ENCODE data around the gene DIP2B.
A peak's percentile ranks its signal among the peaks of the same experiment; 100 is the strongest.

DIP2B gene

DNA sequence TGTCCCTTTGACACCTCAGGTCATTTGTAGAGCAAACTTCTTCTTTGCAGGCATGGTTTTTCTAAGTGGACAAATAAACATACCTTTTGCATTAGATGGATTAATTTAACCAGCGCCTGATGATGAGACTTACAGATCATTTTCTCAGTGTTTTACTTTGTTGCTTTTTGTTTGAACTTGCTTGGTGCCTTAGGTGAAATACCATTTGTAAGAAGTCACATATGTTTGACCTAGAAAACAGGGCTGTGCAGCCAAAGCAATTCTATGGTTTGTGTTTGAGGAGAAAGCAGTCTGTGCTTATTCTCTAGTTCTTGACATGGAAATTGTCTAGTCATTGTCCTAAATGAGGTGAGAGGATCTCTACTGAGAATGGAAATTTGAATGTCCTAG, 111.1 kb downstream of the DIP2B start:
- no peaks in the 10 kb centered on the region for H3K9me3 ChIP-seq (ENCODE audit: insufficient read depth, low read depth, low read length)
- H3K4me3 ChIP-seq (ENCODE audit: low read length) = no peak overlapping the region
- peaks cover 53% of the 10 kb centered on the region for H3K4me1 ChIP-seq (ENCODE audit: insufficient read depth, low read length)
- H3K27me3 ChIP-seq (ENCODE audit: insufficient read depth, low read length) = no peaks in the 10 kb centered on the region
- H3K27ac ChIP-seq (ENCODE audit: low read depth, low read length) = peak overlapping the region; percentile 61
- no peak overlapping the region; the same call in 1 of the 2 replicates for H3K9ac ChIP-seq (ENCODE audit: low read depth, low read length)
- H3K36me3 ChIP-seq (ENCODE audit: insufficient read depth, low read length) = no peaks in the 10 kb centered on the region
- WGBS = 93% methylated on average over 1 of the region's 1 CpG

DNA sequence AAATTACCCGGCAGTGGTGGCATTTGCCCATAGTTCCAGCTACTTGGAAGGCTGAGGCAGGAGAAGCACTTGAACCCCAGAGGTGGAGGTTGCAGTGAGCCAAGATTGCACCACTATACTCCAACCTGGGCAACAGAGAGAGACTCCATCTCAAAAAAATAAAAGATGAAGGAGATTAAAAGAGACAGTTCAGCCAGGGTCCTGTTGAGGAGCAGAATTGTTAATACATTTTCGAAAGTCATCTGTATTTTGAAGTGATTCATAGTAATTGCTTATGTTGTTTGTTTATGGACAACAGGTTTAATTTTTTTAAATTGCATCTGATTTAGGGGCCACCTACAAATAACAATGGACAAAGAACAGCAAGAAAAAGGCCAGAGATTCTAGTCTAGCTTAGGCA, 112.9 kb downstream of the DIP2B start:
- Histone ChIP-seq H3K4me1 (ENCODE audit: insufficient read depth, low read length) (peaks cover 68% of the 10 kb centered on the region), H3K4me3 (ENCODE audit: low read length) (no peak overlapping the region), H3K9me3 (ENCODE audit: insufficient read depth, low read depth, low read length) (no peaks in the 10 kb centered on the region), H3K27ac (ENCODE audit: low read depth, low read length) (no peak overlapping the region), H3K36me3 (ENCODE audit: insufficient read depth, low read length) (no peaks in the 10 kb centered on the region), H3K9ac (ENCODE audit: low read depth, low read length) (no peak overlapping the region), H3K27me3 (ENCODE audit: insufficient read depth, low read length) (no peaks in the 10 kb centered on the region)
- WGBS = 100% methylated on average over 1 of the region's 2 CpGs

DNA sequence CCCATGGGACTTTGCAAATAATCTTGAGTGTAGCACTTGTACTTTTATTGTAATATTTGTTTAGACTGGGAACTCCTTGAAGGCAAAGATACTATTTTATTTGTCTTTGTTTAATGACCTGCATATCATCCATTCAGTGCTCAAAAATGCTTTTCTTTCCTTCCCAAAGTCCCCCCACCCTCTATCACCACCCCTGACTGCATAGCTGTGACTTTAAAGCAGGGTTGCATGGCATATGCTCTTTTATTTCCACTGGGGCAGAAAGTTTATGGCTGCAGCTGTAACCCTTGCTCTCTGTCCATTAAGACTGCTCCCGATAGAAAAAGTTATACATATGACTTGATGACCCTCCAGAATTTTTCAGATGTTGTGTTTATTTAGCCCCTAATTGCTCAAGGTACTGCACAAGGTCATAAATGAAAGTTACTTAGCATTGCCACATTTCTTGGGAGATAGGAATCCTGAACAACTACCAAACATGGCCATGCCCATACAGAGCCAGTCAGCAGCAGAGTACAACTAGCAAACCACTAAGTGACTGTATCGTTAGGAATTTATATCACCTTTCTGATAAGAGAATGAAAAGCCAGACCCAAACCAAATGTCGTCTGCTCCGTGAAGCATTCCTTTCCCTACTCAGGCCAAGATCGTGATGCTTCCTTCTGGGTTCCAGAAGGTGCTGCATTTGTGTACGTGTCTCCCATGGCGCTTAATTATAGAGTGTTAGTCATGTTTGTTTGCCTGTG, 114.3 kb downstream of the DIP2B start:
- H3K9ac ChIP-seq (ENCODE audit: low read depth, low read length) = no peak overlapping the region
- no peaks in the 10 kb centered on the region for H3K36me3 ChIP-seq (ENCODE audit: insufficient read depth, low read length)
- no peak overlapping the region for H3K4me3 ChIP-seq (ENCODE audit: low read length)
- WGBS = 86% methylated on average over 7 of the region's 7 CpGs
- no peaks in the 10 kb centered on the region for H3K9me3 ChIP-seq (ENCODE audit: insufficient read depth, low read depth, low read length)
- H3K27me3 ChIP-seq (ENCODE audit: insufficient read depth, low read length) = no peaks in the 10 kb centered on the region
- no peak overlapping the region; the same call in 1 of the 2 replicates for H3K27ac ChIP-seq (ENCODE audit: low read depth, low read length)
- peaks cover 54% of the 10 kb centered on the region for H3K4me1 ChIP-seq (ENCODE audit: insufficient read depth, low read length)

DNA sequence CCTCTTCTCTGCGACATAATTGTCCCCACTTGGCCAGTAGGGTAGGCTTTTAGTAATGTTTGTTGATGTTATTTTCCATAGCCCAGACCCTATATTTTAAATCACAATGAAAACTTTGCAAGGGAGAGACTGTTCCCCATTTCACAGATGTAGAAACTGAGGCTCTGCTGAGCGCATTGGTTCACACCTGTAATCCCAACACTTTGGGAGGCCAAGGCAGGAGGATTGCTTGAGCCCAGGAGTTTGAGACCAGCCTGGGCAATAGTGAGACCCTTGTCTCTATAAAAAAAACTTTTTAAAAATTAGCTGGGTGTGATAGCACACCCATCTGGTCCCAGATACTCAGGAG, 114.8 kb downstream of the DIP2B start:
- Histone ChIP-seq H3K4me3 (ENCODE audit: low read length) (no peak overlapping the region), H3K36me3 (ENCODE audit: insufficient read depth, low read length) (no peaks in the 10 kb centered on the region), H3K27ac (ENCODE audit: low read depth, low read length) (peak overlapping the region; percentile 43), H3K4me1 (ENCODE audit: insufficient read depth, low read length) (peaks cover 50% of the 10 kb centered on the region), H3K9ac (ENCODE audit: low read depth, low read length) (no peak overlapping the region), H3K27me3 (ENCODE audit: insufficient read depth, low read length) (no peaks in the 10 kb centered on the region), H3K9me3 (ENCODE audit: insufficient read depth, low read depth, low read length) (no peaks in the 10 kb centered on the region)
- WGBS = 94% methylated on average over 2 of the region's 2 CpGs

DNA sequence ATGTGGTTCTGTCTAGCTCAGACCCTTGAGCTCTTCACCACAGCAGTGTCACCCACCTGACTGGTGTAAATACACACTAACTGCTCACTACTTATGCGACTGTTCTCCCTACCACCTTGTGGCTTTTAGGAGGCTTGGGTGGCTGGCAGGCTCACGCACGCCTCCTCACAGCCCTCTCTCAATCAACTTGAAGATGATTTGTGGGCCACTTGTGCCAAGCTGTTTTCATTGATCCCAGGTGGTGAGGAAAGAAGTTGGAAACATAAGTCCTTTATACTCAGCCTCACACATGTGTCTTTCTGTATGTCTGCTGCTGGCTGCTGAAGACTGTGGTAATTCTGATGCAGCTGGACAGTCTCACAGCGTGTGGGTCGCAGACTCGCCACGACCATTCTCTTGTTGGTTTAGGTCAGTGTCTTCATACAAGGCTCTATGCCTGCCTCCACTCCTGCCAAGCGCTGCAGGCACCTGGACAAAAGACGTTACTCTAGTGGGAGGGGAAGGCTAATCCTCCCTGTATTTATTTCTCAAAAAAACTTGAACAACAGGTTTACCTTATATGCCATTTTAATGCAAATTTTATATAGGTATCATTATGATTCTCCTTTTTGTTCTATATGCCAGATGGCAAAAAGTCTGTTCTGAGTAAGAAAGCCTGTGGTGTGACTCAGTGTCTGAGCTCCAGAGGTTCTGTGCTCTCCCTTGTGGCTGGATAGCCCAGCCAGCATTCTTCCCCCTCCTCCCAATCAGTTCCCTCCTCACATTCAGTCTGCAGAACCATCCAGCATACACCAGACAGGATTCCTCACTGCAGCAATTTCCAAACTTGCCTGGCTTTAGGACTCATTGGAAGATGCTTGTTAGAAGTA, 115.6 kb downstream of the DIP2B start:
- Histone ChIP-seq H3K9me3 (ENCODE audit: insufficient read depth, low read depth, low read length) (no peaks in the 10 kb centered on the region), H3K4me3 (ENCODE audit: low read length) (no peak overlapping the region), H3K27ac (ENCODE audit: low read depth, low read length) (peak overlapping the region; percentile 43), H3K4me1 (ENCODE audit: insufficient read depth, low read length) (peaks cover 50% of the 10 kb centered on the region), H3K36me3 (ENCODE audit: insufficient read depth, low read length) (no peaks in the 10 kb centered on the region), H3K9ac (ENCODE audit: low read depth, low read length) (peak overlapping the region; percentile 20; the same call in 1 of the 2 replicates), H3K27me3 (ENCODE audit: insufficient read depth, low read length) (no peaks in the 10 kb centered on the region)
- 71% methylated on average over 7 of the region's 9 CpGs for WGBS

DNA sequence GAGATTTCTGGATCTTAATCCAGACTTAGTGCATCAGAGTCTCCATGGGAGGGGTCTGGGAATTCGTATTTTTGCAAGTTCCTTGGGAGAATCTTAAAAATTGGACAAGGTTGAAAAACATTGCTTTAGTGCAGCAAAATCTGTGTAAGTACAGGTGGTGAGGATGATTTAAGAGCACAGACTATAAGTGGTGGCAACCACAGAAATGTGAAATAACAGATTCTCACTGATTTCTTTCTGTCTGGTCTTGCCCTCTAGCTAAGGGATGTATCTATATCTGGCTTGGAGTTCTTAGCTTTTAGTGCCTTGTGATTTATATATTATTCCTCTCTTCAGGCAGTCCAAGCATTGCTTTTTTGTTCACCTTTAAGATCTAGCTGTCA, 116.2 kb downstream of the DIP2B start:
- H3K9ac ChIP-seq (ENCODE audit: low read depth, low read length) = no peak overlapping the region; the same call in 1 of the 2 replicates
- 75% methylated on average over 1 of the region's 1 CpG for WGBS
- no peaks in the 10 kb centered on the region for H3K36me3 ChIP-seq (ENCODE audit: insufficient read depth, low read length)
- no peaks in the 10 kb centered on the region for H3K9me3 ChIP-seq (ENCODE audit: insufficient read depth, low read depth, low read length)
- H3K27me3 ChIP-seq (ENCODE audit: insufficient read depth, low read length) = no peaks in the 10 kb centered on the region
- H3K4me1 ChIP-seq (ENCODE audit: insufficient read depth, low read length) = peaks cover 50% of the 10 kb centered on the region
- peak overlapping the region; percentile 43 for H3K27ac ChIP-seq (ENCODE audit: low read depth, low read length)
- no peak overlapping the region for H3K4me3 ChIP-seq (ENCODE audit: low read length)

DNA sequence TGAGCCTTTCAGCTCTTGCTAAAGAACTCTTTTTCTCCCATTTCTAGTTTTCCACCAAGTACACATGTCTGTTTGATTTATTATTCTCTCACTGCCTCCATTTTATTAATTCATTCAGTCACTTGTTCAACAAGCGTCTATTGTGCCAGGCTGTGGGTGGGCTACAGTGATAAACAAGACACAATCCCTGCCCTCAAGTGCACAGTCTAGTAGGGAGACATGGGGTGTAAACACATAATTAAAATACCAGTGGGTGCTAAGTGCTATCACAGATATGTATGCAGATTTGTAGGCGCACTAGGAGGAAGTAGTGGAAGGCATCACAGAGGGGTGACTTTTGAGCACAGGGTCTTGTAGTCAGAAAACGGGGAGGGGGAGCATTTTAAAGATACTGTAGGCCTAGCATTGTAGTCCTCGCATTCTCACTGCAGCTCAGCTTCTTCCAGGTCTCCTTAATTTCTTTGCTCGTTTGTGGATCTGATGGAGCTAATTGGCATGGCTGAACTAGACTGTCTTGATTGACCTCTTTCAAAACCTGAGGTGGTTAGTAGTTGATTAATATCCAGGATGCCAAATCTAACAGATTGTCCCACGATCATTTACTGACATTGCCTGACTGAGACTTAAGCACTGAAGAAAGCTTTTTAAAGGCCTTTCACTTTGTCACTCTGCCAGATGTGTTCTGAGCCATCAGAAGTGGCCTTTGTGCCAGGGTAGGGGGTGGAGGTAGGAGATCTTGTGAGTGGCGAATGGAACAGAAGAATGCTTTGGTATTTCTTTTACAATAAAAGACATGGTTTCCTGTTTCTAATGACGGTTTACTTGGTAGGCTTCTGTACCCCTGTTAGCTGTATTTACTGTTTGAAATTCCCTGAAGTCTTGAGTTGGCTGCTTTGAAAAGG, 116.9 kb downstream of the DIP2B start:
- Histone ChIP-seq H3K9ac (ENCODE audit: low read depth, low read length) (peak overlapping the region; percentile 23; the same call in 1 of the 2 replicates), H3K9me3 (ENCODE audit: insufficient read depth, low read depth, low read length) (no peaks in the 10 kb centered on the region), H3K36me3 (ENCODE audit: insufficient read depth, low read length) (peaks cover 5% of the 10 kb centered on the region; the same call in 1 of the 2 replicates), H3K27ac (ENCODE audit: low read depth, low read length) (peak overlapping the region; percentile 43), H3K4me1 (ENCODE audit: insufficient read depth, low read length) (peaks cover 50% of the 10 kb centered on the region), H3K27me3 (ENCODE audit: insufficient read depth, low read length) (no peaks in the 10 kb centered on the region), H3K4me3 (ENCODE audit: low read length) (peak overlapping the region; percentile 6; the same call in 1 of the 2 replicates)
- WGBS = 57% methylated on average over 8 of the region's 8 CpGs

DNA sequence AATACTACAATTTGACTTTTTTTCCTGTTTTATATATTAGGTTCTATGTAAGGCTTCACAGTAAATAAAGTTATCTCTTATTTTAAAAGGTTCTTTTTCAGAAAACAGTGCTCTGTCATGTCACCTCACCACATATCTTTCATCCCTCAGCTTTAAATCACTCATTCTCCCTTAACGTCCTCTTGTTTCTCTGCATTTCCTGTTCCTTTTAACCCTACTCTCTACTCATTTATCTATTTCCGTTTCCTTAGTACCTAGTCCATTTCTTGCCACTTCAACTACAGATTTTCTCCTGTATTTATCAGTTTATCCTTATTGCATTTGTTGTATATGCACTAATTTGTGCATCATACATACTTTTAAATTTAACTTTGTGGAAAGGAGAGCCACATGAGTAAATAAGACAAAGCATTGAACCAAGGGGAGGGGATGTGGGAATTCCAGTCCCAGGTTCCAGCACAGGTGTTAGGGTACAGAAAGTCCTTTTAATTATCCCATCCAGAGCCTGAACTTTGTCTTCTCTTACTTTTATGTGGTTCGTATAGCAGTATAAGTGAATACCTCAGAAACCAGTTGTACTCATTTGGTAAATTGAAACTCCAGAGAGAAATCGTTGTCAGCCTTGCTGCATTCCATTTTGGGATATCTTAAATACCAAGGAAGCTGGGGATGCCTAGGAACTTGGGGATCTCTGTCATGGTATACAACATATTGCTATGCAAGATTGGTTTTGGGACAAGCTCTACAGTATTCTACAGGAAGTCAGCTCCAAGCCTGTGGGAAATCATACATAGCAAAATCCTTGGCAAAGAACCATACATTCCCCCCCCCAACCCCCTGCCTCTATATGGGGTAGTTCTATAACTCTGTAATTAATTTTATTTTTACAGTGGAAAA, 120.5 kb downstream of the DIP2B start:
- peak overlapping the region; percentile 39 for H3K27ac ChIP-seq (ENCODE audit: low read depth, low read length)

DNA sequence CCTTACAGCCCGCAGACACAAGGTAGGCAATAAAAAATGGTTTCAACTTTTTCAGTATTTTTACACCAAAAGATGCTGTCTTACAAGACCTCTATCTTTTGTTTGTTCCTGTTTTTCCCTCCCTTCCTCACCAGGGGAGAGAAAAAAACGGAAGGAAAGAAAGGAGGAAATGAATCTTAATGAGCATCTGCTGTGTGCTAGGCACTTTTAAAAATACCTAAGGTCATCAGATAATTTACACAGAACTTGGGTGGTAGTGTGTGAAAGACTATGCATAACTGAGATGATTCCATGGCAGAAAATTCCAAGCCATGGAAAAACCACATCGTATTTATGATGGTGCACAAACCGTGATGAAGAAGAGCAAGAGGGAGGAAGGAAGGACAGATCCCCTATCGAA, 121.2 kb downstream of the DIP2B start:
- Histone ChIP-seq H3K36me3 (ENCODE audit: insufficient read depth, low read length) (peaks cover 20% of the 10 kb centered on the region), H3K4me3 (ENCODE audit: low read length) (no peak overlapping the region), H3K4me1 (ENCODE audit: insufficient read depth, low read length) (peaks cover 36% of the 10 kb centered on the region), H3K27me3 (ENCODE audit: insufficient read depth, low read length) (no peaks in the 10 kb centered on the region), H3K9ac (ENCODE audit: low read depth, low read length) (no peak overlapping the region), H3K27ac (ENCODE audit: low read depth, low read length) (peak overlapping the region; percentile 39; the same call in 1 of the 2 replicates), H3K9me3 (ENCODE audit: insufficient read depth, low read depth, low read length) (no peaks in the 10 kb centered on the region)
- 89% methylated on average over 4 of the region's 5 CpGs for whole genome bisulfite sequencing

More for the DNA sequence above, 120.5 kb downstream of the DIP2B start:
- peak overlapping the region; percentile 24; the same call in 1 of the 2 replicates for H3K9ac ChIP-seq (ENCODE audit: low read depth, low read length)
- no peaks in the 10 kb centered on the region for H3K27me3 ChIP-seq (ENCODE audit: insufficient read depth, low read length)
- 67% methylated on average over 4 of the region's 4 CpGs for WGBS
- no peaks in the 10 kb centered on the region for H3K9me3 ChIP-seq (ENCODE audit: insufficient read depth, low read depth, low read length)
- H3K36me3 ChIP-seq (ENCODE audit: insufficient read depth, low read length) = peaks cover 17% of the 10 kb centered on the region
- H3K4me1 ChIP-seq (ENCODE audit: insufficient read depth, low read length) = peaks cover 44% of the 10 kb centered on the region
- no peak overlapping the region for H3K4me3 ChIP-seq (ENCODE audit: low read length)

DNA sequence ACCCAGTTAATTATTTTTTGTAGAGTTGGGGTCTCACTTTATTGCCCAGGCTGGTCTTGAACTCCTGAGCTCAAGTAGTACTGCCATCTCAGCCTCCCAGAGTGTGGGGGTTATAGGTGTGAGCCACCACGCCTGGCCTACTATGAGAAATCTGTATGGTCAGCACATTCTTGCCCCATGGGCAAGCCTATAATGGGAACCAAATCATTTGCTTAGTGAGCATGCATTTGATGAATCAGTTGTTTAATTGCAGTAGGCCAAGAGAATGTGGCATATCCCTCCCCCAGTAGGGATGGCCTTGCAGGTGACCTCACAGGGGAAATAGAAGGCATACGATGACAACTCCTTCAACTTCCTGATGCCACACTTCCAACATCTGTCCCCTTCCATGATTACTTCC, 122.7 kb downstream of the DIP2B start:
- no peaks in the 10 kb centered on the region for H3K9me3 ChIP-seq (ENCODE audit: insufficient read depth, low read depth, low read length)
- 91% methylated on average over 2 of the region's 2 CpGs for WGBS
- no peak overlapping the region for H3K27ac ChIP-seq (ENCODE audit: low read depth, low read length)

More for the DNA sequence above, 122.7 kb downstream of the DIP2B start:
- Histone ChIP-seq H3K4me1 (ENCODE audit: insufficient read depth, low read length) (peaks cover 22% of the 10 kb centered on the region), H3K36me3 (ENCODE audit: insufficient read depth, low read length) (peaks cover 20% of the 10 kb centered on the region), H3K27me3 (ENCODE audit: insufficient read depth, low read length) (no peaks in the 10 kb centered on the region), H3K4me3 (ENCODE audit: low read length) (no peak overlapping the region), H3K9ac (ENCODE audit: low read depth, low read length) (no peak overlapping the region)
